Heart left ventricle (tissue), 13 donors: ENCODE measurements around the gene WDR93.

Experiments used
- CTCF ChIP-seq, 12 donors: fragments of 200-600 bp; sonication (generic) in 4 of 12; IDR thresholded peaks; one replicate each; pipeline versions ENCODE4 v1.5.0 to v1.8.0; 2018 to 2022; ENCODE audit warnings: antibody characterized with exemption in 12 of 12, mild to moderate bottlenecking in 5 of 12
- POLR2A ChIP-seq, 2 donors: fragments of 450-650 bp; IDR thresholded peaks; one replicate each; pipeline ENCODE4 v1.6.1; 2017; ENCODE audit warnings: antibody characterized with exemption in 2 of 2, mild to moderate bottlenecking in 2 of 2, moderate library complexity in 2 of 2
- donor health status: ischemic (EF 13 %, LVEDD 7.1; RV severe dilation, severe dysfunction).
- donor health status: DM: no; HTN: yes; CAD: no.
- donor health status: DM: no; HTN: no; CAD: no.
- donor health status: ischemic (EF 25% LVEDD 6.9; RV normal size, moderate dysfunction).
- donor health status: ischemic (EF 25% LVEDD 5.7; RV mildly dilated, moderate dysfunction).
- donor health status: ischemic (EF 35%, LVEDD 5.7; RV mildly dilated, moderate dysfunction).
- donor health status: nonischemic (EF 11% LVEDD 7.7; RV severe dilation, severe dysfunction).
- donor health status: DM: yes; HTN: yes; CAD: no.
- donor health status: PGD.
- donor health status: ischemic (EF 29% LVEDD 5.4; RV normal size, mild dysfunction).
- donor health status: nonischemic (EF 23%, LVEDD 6.1; RV moderate dilation, normal function).

- TF ChIP-seq CTCF (IDR thresholded peaks at IDR 0.05) (no peak), POLR2A (IDR thresholded peaks at IDR 0.05) (no peak)
Measured at GRCh38 chr15:89792106-89792805, 101.6 kb downstream of the WDR93 start.
